PFSK-1 (cell line): ENCODE data around the gene LRRC2.

Source experiments
- REST ChIP-seq, 2 experiments: IDR thresholded peaks; 2 replicates each; pipeline versions ENCODE4 v1.6.1 to v1.8.0; 2011 to 2012; ENCODE audit warnings: low read depth in 2 of 2, low read length in 2 of 2, control low read depth in 1 of 2, inconsistent platforms in 1 of 2, mild to moderate bottlenecking in 1 of 2, moderate library complexity in 1 of 2; ENCODE audit not compliant: insufficient read depth in 1 of 2
- SIN3A ChIP-seq: IDR thresholded peaks from 2 replicates; pipeline ENCODE4 v1.6.1; 2012; ENCODE audit warnings: mild to moderate bottlenecking, low read length, moderate library complexity, borderline replicate concordance; ENCODE audit not compliant: insufficient read depth
- TAF1 ChIP-seq: IDR thresholded peaks from 2 replicates; pipeline ENCODE4 v1.6.1; 2012; ENCODE audit warnings: low read length, control low read depth, borderline replicate concordance; ENCODE audit not compliant: insufficient read depth

- TF ChIP-seq REST (IDR thresholded peaks at IDR 0.05; ENCODE audit: insufficient read depth in 1 of 2, low read depth in 2 of 2, low read length in 2 of 2) = no peak
- TF ChIP-seq SIN3A = no peak
- TF ChIP-seq TAF1 = no peak
Observed at GRCh38 chr3:46490338-46491084, 75.6 kb downstream of the LRRC2 start.
